K562 (cell line): ENCODE data around the gene ELAVL3. TPM values are rescaled to one million over a fixed set of nuclear protein-coding genes. Genes with fewer than 3 reads are reported as not detected.

Experiments
- CBX3 ChIP-seq, 2 experiments: IDR thresholded peaks; 1 replicate in 1 of 2; 2 replicates in 1 of 2; pipeline ENCODE4 v1.6.1; 2012; ENCODE audit warnings: inconsistent platforms in 2 of 2, low read length in 2 of 2, borderline replicate concordance in 1 of 2, control low read depth in 1 of 2
- HDGF ChIP-seq: fragments of 450-650 bp; IDR thresholded peaks from 2 replicates; pipeline ENCODE4 v1.6.1; 2016
- HMGN3 ChIP-seq: IDR thresholded peaks from 2 replicates; pipeline ENCODE4 v1.6.1; 2011; ENCODE audit warnings: borderline replicate concordance, low read depth, mild to moderate bottlenecking, mixed read lengths, low read length; ENCODE audit not compliant: insufficient read length; ENCODE audit errors: extremely low read depth
- WHSC1 ChIP-seq: IDR thresholded peaks from one replicate; pipeline ENCODE4 v1.6.1; 2012; ENCODE audit warnings: low read length, control low read depth, inconsistent platforms
- ZBTB7A ChIP-seq: IDR thresholded peaks from 2 replicates; pipeline ENCODE4 v1.6.1; 2011; ENCODE audit warnings: low read depth, mild to moderate bottlenecking, low read length, moderate library complexity, borderline replicate concordance; ENCODE audit not compliant: control insufficient read depth
- ZEB2 ChIP-seq: fragments of 450-650 bp; IDR thresholded peaks from 2 replicates; pipeline ENCODE4 v1.6.1; 2016
- ZNF644 ChIP-seq: fragments of 200-800 bp; sonication (Bioruptor generic); IDR thresholded peaks from 2 replicates; pipeline ENCODE4 v1.6.1; 2016; ENCODE audit warnings: low read depth, missing genetic modification characterization, missing compliant biosample characterization
- polyA plus RNA-seq, 8 experiments: library from polyadenylated mRNA; depleted of rRNA in 4 of 8; stranded (reverse) in 5 of 8; unstranded in 3 of 8; fragments of >200 nt; fragmentation: Nextera tagmentation in 2 of 8; fragmentation: Illumina TruSeq in 1 of 8; extraction: Ambion mirVana in 2 of 8; extraction: Trizol in 1 of 8; gene quantifications; 2 replicates each; pipeline versions ENCODE4 v1.2.1 to v1.2.3, GENCODE V29; 2011 to 2014; ENCODE audit warnings: inconsistent platforms in 1 of 8, missing spikeins in 1 of 8
- total RNA-seq, 7 experiments: library from RNA; depleted of rRNA in 6 of 7; stranded (reverse); fragments of >200 nt in 6 of 7; fragmentation: Illumina TruSeq in 2 of 7; extraction: Trizol in 2 of 7; gene quantifications; 2 replicates each; pipeline versions ENCODE4 v1.2.1 to v1.2.3, GENCODE V29; 2011 to 2021; ENCODE audit warnings: low replicate concordance in 1 of 7
- TF ChIP-seq, protein P1 (sequence below): fragments of 450-650 bp; IDR thresholded peaks from 2 replicates; pipeline ENCODE4 v1.6.1; 2016; ENCODE audit warnings: mild to moderate bottlenecking, moderate library complexity
- TF ChIP-seq, protein P2 (sequence below): sonication (generic); formaldehyde crosslinking; IDR thresholded peaks from 2 replicates; pipeline ENCODE4 v1.8.0; 2022; ENCODE audit warnings: mild to moderate bottlenecking, missing genetic modification reagents
- TF ChIP-seq, protein P3 (sequence below): fragments of 450-650 bp; IDR thresholded peaks from one replicate; pipeline ENCODE4 v1.6.1; 2018; ENCODE audit warnings: mild to moderate bottlenecking, moderate library complexity; ENCODE audit not compliant: partially characterized antibody
- TF ChIP-seq, protein P4 (sequence below): fragments of 250-450 bp; sonication (Bioruptor Pico); IDR thresholded peaks from 2 replicates; pipeline ENCODE4 v1.5.0; 2022; ENCODE audit warnings: mild to moderate bottlenecking

Gene ELAVL3
- total and polyA plus RNA-seq, 9 of the 15 experiments (the other 6 are each of a cell fraction or from before 2014, with no cell fraction given) = not detected

GRCh38 chr19:11421371-11422098 is 59.3 kb downstream of the ELAVL3 start (continued):
- TF ChIP-seq, protein P1, sequence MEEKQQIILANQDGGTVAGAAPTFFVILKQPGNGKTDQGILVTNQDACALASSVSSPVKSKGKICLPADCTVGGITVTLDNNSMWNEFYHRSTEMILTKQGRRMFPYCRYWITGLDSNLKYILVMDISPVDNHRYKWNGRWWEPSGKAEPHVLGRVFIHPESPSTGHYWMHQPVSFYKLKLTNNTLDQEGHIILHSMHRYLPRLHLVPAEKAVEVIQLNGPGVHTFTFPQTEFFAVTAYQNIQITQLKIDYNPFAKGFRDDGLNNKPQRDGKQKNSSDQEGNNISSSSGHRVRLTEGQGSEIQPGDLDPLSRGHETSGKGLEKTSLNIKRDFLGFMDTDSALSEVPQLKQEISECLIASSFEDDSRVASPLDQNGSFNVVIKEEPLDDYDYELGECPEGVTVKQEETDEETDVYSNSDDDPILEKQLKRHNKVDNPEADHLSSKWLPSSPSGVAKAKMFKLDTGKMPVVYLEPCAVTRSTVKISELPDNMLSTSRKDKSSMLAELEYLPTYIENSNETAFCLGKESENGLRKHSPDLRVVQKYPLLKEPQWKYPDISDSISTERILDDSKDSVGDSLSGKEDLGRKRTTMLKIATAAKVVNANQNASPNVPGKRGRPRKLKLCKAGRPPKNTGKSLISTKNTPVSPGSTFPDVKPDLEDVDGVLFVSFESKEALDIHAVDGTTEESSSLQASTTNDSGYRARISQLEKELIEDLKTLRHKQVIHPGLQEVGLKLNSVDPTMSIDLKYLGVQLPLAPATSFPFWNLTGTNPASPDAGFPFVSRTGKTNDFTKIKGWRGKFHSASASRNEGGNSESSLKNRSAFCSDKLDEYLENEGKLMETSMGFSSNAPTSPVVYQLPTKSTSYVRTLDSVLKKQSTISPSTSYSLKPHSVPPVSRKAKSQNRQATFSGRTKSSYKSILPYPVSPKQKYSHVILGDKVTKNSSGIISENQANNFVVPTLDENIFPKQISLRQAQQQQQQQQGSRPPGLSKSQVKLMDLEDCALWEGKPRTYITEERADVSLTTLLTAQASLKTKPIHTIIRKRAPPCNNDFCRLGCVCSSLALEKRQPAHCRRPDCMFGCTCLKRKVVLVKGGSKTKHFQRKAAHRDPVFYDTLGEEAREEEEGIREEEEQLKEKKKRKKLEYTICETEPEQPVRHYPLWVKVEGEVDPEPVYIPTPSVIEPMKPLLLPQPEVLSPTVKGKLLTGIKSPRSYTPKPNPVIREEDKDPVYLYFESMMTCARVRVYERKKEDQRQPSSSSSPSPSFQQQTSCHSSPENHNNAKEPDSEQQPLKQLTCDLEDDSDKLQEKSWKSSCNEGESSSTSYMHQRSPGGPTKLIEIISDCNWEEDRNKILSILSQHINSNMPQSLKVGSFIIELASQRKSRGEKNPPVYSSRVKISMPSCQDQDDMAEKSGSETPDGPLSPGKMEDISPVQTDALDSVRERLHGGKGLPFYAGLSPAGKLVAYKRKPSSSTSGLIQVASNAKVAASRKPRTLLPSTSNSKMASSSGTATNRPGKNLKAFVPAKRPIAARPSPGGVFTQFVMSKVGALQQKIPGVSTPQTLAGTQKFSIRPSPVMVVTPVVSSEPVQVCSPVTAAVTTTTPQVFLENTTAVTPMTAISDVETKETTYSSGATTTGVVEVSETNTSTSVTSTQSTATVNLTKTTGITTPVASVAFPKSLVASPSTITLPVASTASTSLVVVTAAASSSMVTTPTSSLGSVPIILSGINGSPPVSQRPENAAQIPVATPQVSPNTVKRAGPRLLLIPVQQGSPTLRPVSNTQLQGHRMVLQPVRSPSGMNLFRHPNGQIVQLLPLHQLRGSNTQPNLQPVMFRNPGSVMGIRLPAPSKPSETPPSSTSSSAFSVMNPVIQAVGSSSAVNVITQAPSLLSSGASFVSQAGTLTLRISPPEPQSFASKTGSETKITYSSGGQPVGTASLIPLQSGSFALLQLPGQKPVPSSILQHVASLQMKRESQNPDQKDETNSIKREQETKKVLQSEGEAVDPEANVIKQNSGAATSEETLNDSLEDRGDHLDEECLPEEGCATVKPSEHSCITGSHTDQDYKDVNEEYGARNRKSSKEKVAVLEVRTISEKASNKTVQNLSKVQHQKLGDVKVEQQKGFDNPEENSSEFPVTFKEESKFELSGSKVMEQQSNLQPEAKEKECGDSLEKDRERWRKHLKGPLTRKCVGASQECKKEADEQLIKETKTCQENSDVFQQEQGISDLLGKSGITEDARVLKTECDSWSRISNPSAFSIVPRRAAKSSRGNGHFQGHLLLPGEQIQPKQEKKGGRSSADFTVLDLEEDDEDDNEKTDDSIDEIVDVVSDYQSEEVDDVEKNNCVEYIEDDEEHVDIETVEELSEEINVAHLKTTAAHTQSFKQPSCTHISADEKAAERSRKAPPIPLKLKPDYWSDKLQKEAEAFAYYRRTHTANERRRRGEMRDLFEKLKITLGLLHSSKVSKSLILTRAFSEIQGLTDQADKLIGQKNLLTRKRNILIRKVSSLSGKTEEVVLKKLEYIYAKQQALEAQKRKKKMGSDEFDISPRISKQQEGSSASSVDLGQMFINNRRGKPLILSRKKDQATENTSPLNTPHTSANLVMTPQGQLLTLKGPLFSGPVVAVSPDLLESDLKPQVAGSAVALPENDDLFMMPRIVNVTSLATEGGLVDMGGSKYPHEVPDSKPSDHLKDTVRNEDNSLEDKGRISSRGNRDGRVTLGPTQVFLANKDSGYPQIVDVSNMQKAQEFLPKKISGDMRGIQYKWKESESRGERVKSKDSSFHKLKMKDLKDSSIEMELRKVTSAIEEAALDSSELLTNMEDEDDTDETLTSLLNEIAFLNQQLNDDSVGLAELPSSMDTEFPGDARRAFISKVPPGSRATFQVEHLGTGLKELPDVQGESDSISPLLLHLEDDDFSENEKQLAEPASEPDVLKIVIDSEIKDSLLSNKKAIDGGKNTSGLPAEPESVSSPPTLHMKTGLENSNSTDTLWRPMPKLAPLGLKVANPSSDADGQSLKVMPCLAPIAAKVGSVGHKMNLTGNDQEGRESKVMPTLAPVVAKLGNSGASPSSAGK = peak; percentile 35; the same call in 1 of the 2 replicates
- TF ChIP-seq HDGF (no peak), ZNF644 (tag) (no peak), ZEB2 (no peak), WHSC1 (no peak), ZBTB7A (0 out of 2 replicates have a peak, but pooled peaks have one; percentile 32), CBX3 (IDR thresholded peaks at IDR 0.05; ENCODE audit: borderline replicate concordance in 1 of 2, low read length in 2 of 2) (0 out of 3 replicates have a peak, but pooled peaks of 1 of the 2 experiments have one; percentile 26), HMGN3 (peak; percentile 11)
- TF ChIP-seq, protein P2, sequence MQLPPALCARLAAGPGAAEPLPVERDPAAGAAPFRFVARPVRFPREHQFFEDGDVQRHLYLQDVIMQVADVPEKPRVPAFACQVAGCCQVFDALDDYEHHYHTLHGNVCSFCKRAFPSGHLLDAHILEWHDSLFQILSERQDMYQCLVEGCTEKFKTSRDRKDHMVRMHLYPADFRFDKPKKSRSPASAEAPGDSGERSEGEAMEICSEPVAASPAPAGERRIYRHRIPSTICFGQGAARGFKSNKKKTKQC (CRISPR knock-in tag) = no peak
- TF ChIP-seq, protein P3, sequence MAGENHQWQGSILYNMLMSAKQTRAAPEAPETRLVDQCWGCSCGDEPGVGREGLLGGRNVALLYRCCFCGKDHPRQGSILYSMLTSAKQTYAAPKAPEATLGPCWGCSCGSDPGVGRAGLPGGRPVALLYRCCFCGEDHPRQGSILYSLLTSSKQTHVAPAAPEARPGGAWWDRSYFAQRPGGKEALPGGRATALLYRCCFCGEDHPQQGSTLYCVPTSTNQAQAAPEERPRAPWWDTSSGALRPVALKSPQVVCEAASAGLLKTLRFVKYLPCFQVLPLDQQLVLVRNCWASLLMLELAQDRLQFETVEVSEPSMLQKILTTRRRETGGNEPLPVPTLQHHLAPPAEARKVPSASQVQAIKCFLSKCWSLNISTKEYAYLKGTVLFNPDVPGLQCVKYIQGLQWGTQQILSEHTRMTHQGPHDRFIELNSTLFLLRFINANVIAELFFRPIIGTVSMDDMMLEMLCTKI = no peak
- TF ChIP-seq, protein P4, sequence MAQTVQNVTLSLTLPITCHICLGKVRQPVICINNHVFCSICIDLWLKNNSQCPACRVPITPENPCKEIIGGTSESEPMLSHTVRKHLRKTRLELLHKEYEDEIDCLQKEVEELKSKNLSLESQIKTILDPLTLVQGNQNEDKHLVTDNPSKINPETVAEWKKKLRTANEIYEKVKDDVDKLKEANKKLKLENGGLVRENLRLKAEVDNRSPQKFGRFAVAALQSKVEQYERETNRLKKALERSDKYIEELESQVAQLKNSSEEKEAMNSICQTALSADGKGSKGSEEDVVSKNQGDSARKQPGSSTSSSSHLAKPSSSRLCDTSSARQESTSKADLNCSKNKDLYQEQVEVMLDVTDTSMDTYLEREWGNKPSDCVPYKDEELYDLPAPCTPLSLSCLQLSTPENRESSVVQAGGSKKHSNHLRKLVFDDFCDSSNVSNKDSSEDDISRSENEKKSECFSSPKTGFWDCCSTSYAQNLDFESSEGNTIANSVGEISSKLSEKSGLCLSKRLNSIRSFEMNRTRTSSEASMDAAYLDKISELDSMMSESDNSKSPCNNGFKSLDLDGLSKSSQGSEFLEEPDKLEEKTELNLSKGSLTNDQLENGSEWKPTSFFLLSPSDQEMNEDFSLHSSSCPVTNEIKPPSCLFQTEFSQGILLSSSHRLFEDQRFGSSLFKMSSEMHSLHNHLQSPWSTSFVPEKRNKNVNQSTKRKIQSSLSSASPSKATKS = no peak
